Measurements from ENCODE around the gene RBM3. TPM values are rescaled to one million over a fixed set of nuclear protein-coding genes. Genes with fewer than 3 reads are reported as not detected.

The RBM3 gene
- total and polyA plus RNA-seq, 11 donors: 34.5 to 187 (median 111) TPM

GRCh38 chrX:48611703-48612102 lies 37.4 kb downstream of the RBM3 start:
- WGBS, 4 donors: 25 to 40% (median 36%) methylated on average over 2 of the region's 2 CpGs
- no peak overlapping the region for H3K27ac ChIP-seq
- TF ChIP-seq POLR2A (IDR thresholded peaks at IDR 0.05) (no peak), CTCF (IDR thresholded peaks at IDR 0.05) (no peak)
- peaks cover 0 to 4% (median 0%) of the 10 kb centered on the region in 9 donors for H3K27me3 ChIP-seq
- no peak overlapping the region for H3K4me3 ChIP-seq
- H3K4me1 ChIP-seq: no peaks in the 10 kb centered on the region
- no peak for DNase-seq
- intact Hi-C loops (cut with DNase I): no loop called here
- ATAC-seq: no peak
- no peaks in the 10 kb centered on the region for H3K9me3 ChIP-seq
- H3K36me3 ChIP-seq: no peaks in the 10 kb centered on the region

DNA sequence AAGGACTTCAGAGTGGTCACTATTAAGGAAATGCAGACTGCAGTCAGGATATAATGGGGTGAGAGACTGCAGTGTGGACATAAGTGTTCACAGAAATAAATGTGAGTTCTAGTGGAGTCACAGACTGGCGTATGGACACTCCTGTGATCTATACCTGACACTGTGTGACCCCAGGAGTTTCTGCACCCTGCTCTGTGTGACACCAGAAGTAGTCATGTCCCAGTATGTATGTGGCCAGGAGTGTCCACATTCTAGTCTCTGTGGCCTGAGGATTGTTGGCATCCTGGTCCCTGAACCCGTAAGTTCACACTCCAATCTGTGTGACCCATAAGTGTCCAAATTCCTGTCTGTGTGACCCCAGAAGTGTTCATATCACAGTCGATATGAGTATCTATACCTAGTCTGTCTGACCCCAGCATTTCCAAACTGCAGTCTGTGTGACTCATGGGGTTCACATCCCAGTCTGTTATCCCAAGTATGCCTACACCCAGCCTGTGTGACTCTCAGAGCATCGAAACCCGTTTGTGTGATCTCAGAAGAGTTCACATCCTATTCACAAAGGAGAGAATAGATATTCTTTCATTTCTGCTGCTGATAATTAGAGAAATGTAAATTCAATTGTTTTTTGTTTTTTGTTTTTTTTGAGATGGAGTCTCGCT lies 39.3 kb downstream of the RBM3 start:
- ATAC-seq: peak in 1 of 4 donors; percentile 33
- peaks cover 0 to 9% (median 0%) of the 10 kb centered on the region in 12 donors for H3K4me1 ChIP-seq
- intact Hi-C loops (cut with DNase I): no loop called here
- DNase-seq: no peak
- 74 to 85% (median 79%) methylated on average over 6 of the region's 6 CpGs for WGBS, 4 donors
- H3K4me3 ChIP-seq: no peak overlapping the region
- peaks cover 0 to 4% (median 0%) of the 10 kb centered on the region in 9 donors for H3K27me3 ChIP-seq
- no peak for TF ChIP-seq CTCF (IDR thresholded peaks at IDR 0.05)
- no peak for TF ChIP-seq POLR2A (IDR thresholded peaks at IDR 0.05)
- H3K36me3 ChIP-seq: no peaks in the 10 kb centered on the region
- H3K27ac ChIP-seq: no peak overlapping the region
- no peaks in the 10 kb centered on the region for H3K9me3 ChIP-seq

GRCh38 chrX:48616576-48616975 lies 42.3 kb downstream of the RBM3 start:
- 47 to 67% (median 59%) methylated on average over 5 of the region's 5 CpGs for WGBS, 4 donors
- DNase-seq (no peak), ATAC-seq (peak in 1 of 4 donors; percentile 27)
- Histone ChIP-seq H3K27ac (no peak overlapping the region), H3K27me3 (peaks cover 0 to 4% (median 0%) of the 10 kb centered on the region in 9 donors), H3K36me3 (no peaks in the 10 kb centered on the region), H3K9me3 (no peaks in the 10 kb centered on the region), H3K4me1 (peaks cover 0 to 9% (median 0%) of the 10 kb centered on the region in 12 donors), H3K4me3 (no peak overlapping the region)
- intact Hi-C loops (cut with DNase I): no loop called here
- no peak for TF ChIP-seq CTCF (IDR thresholded peaks at IDR 0.05)
- TF ChIP-seq POLR2A (IDR thresholded peaks at IDR 0.05): no peak

GRCh38 chrX:48617542-48618340 lies 43.5 kb downstream of the RBM3 start:
- Histone ChIP-seq H3K4me3 (no peak overlapping the region), H3K9me3 (no peaks in the 10 kb centered on the region), H3K4me1 (peaks cover 0 to 9% (median 0%) of the 10 kb centered on the region in 12 donors), H3K36me3 (no peaks in the 10 kb centered on the region), H3K27me3 (peaks cover 0 to 4% (median 0%) of the 10 kb centered on the region in 9 donors), H3K27ac (no peak overlapping the region)
- ATAC-seq: peak in 1 of 4 donors; percentile 31
- intact Hi-C loops (cut with DNase I): no loop called here
- DNase-seq: no peak
- TF ChIP-seq CTCF (IDR thresholded peaks at IDR 0.05) (no peak), POLR2A (IDR thresholded peaks at IDR 0.05) (no peak)
- 18 to 46% (median 30%) methylated on average over 7 to 8 of the region's 8 CpGs for WGBS, 4 donors

All from heart left ventricle (tissue), 16 donors.